SU-DHL-6 (cell line): ENCODE results near the gene ZNF678.
"Not testable (repeated sequence)": the region's sequence is repeated elsewhere in the genome, so short reads cannot be mapped to it uniquely, and the experiment has no call there.

Experiments used
- H2AFZ ChIP-seq: fragments of 200-600 bp; sonication (generic); 2 replicates; pipeline ENCODE4 v1.6.1; 2014; ENCODE audit warnings: low read depth, mild to moderate bottlenecking, moderate library complexity, mixed read lengths, antibody characterized with exemption, low read length; ENCODE audit not compliant: severe bottlenecking
- H3F3A ChIP-seq: fragments of 200-600 bp; shearing (Covaris generic); 2 replicates; pipeline ENCODE4 v1.6.0; 2016; ENCODE audit warnings: antibody characterized with exemption, mild to moderate bottlenecking; ENCODE audit not compliant: insufficient read depth
- H3K27ac ChIP-seq: fragments of 200-600 bp; sonication (generic); 2 replicates; pipeline ENCODE4 v1.5.1; 2016; ENCODE audit warnings: low read depth, mild to moderate bottlenecking, low read length, moderate library complexity, mixed read lengths
- H3K27me3 ChIP-seq: fragments of 200-600 bp; sonication (generic), shearing (Covaris generic); 2 replicates; pipeline ENCODE4 v1.6.0; 2014; ENCODE audit warnings: mild to moderate bottlenecking, low read length
- H3K36me3 ChIP-seq: fragments of 200-600 bp; sonication (generic); 2 replicates; pipeline ENCODE4 v1.6.1; 2014; ENCODE audit warnings: mild to moderate bottlenecking, low read length, mixed read lengths
- H3K4me2 ChIP-seq: fragments of 300-600, 200-600 bp; shearing (Covaris generic), sonication (generic); 2 replicates; pipeline ENCODE4 v1.6.0; 2014; ENCODE audit warnings: low read length, low read depth, mild to moderate bottlenecking; ENCODE audit not compliant: poor library complexity, severe bottlenecking
- H3K4me3 ChIP-seq: fragments of 200-600 bp; sonication (generic); 2 replicates; pipeline ENCODE4 v1.5.1; 2014; ENCODE audit warnings: antibody characterized with exemption, low read length, mild to moderate bottlenecking, mixed read lengths; ENCODE audit not compliant: insufficient read depth, poor library complexity, severe bottlenecking
- H3K79me2 ChIP-seq: fragments of 200-600 bp; sonication (generic); 2 replicates; pipeline ENCODE4 v1.6.1; 2014; ENCODE audit warnings: mild to moderate bottlenecking, low read length, moderate library complexity; ENCODE audit not compliant: insufficient read depth
- H3K9ac ChIP-seq: fragments of 200-600 bp; sonication (generic); 2 replicates; pipeline ENCODE4 v1.7.0; 2014; ENCODE audit warnings: mild to moderate bottlenecking, low read length
- H3K9me2 ChIP-seq: fragments of 200-600 bp; sonication (generic); replicated peaks from 2 replicates; pipeline ENCODE4 v1.6.1; 2014; ENCODE audit warnings: low read length; ENCODE audit not compliant: insufficient read depth
- H3K9me3 ChIP-seq: fragments of 200-600 bp; sonication (generic); 2 replicates; pipeline ENCODE4 v1.6.1; 2014; ENCODE audit warnings: low read length, mixed read lengths; ENCODE audit not compliant: insufficient read depth
- H4K20me1 ChIP-seq: fragments of 200-600 bp; sonication (generic); 2 replicates; pipeline ENCODE4 v1.6.1; 2014; ENCODE audit warnings: low read depth, mild to moderate bottlenecking, antibody characterized with exemption, low read length, moderate library complexity, mixed read lengths
- CTCF ChIP-seq: fragments of 200-600 bp; sonication (generic); IDR thresholded peaks from one replicate; pipeline ENCODE4 v1.5.1; 2017; ENCODE audit warnings: antibody characterized with exemption, mild to moderate bottlenecking, low read length, moderate library complexity; ENCODE audit not compliant: insufficient read depth, poor library complexity, severe bottlenecking
- EZH2phosphoT487 ChIP-seq: fragments of 200-600 bp; sonication (generic), shearing (Covaris generic); conservative IDR thresholded peaks from 2 replicates; pipeline ENCODE4 v1.6.1; 2018; ENCODE audit warnings: mild to moderate bottlenecking, antibody characterized with exemption, low read length, moderate library complexity, mixed read lengths

The ZNF678 gene

GRCh38 chr1:227549892-227550291, 13.5 kb upstream of the ZNF678 start:
- no peaks in the 10 kb centered on the region for H3F3A ChIP-seq
- no peaks in the 10 kb centered on the region for H4K20me1 ChIP-seq
- H3K9me2 ChIP-seq = no peaks in the 10 kb centered on the region
- no peak overlapping the region for H3K9ac ChIP-seq
- no peak overlapping the region for H3K4me2 ChIP-seq
- H3K27me3 ChIP-seq = no peaks in the 10 kb centered on the region
- H3K27ac ChIP-seq = no peak overlapping the region
- no peaks in the 10 kb centered on the region for H3K79me2 ChIP-seq
- H3K9me3 ChIP-seq = no peaks in the 10 kb centered on the region
- no peak overlapping the region for H2AFZ ChIP-seq
- no peak for TF ChIP-seq CTCF
- no peak for TF ChIP-seq EZH2phosphoT487
- no peak overlapping the region for H3K4me3 ChIP-seq
- no peaks in the 10 kb centered on the region for H3K36me3 ChIP-seq

GRCh38 chr1:227551881-227552280, 11.5 kb upstream of the ZNF678 start:
- not testable (repeated sequence) for H3K79me2 ChIP-seq, H3K4me3 ChIP-seq, H3K9me3 ChIP-seq, H3K27ac ChIP-seq, H3K36me3 ChIP-seq, H3K4me2 ChIP-seq, H3K27me3 ChIP-seq, H3K9ac ChIP-seq, H4K20me1 ChIP-seq, H3F3A ChIP-seq, H3K9me2 ChIP-seq, H2AFZ ChIP-seq

- Histone ChIP-seq H3K9me2 (no peaks in the 10 kb centered on the region), H3K4me3 (no peak overlapping the region), H3K4me2 (no peak overlapping the region), H3K9ac (no peak overlapping the region), H3F3A (no peaks in the 10 kb centered on the region), H3K79me2 (no peaks in the 10 kb centered on the region), H3K27me3 (no peaks in the 10 kb centered on the region), H3K27ac (no peak overlapping the region), H2AFZ (no peak overlapping the region), H4K20me1 (no peaks in the 10 kb centered on the region), H3K36me3 (no peaks in the 10 kb centered on the region), H3K9me3 (no peaks in the 10 kb centered on the region)
- no peak for TF ChIP-seq CTCF
- no peak for TF ChIP-seq EZH2phosphoT487
These were observed 7.1 kb upstream of the ZNF678 start for GRCh38 chr1:227556288-227556687.

- no peaks in the 10 kb centered on the region for H3K9me3 ChIP-seq
These were observed 5.2 kb upstream of the ZNF678 start for GRCh38 chr1:227557962-227558725.

More at GRCh38 chr1:227557962-227558725, 5.2 kb upstream of the ZNF678 start:
- Histone ChIP-seq H2AFZ (no peak overlapping the region), H4K20me1 (no peaks in the 10 kb centered on the region), H3K27me3 (no peaks in the 10 kb centered on the region), H3K36me3 (no peaks in the 10 kb centered on the region), H3K27ac (no peak overlapping the region), H3K4me2 (no peak overlapping the region), H3K79me2 (no peaks in the 10 kb centered on the region), H3F3A (no peaks in the 10 kb centered on the region), H3K9me2 (no peaks in the 10 kb centered on the region), H3K4me3 (no peak overlapping the region), H3K9ac (no peak overlapping the region)
- TF ChIP-seq CTCF (no peak), EZH2phosphoT487 (no peak)
